ENCODE measurements around the gene CFAP74.

Gene CFAP74

GRCh38 chr1:1929102-1929638, 74.4 kb downstream of the CFAP74 start:
- DNase-seq (ENCODE audit: low spot score) (no peak), FAIRE-seq (no peak)

GRCh38 chr1:1928231-1929101, 75.1 kb downstream of the CFAP74 start:
- no peak for FAIRE-seq
- DNase-seq (ENCODE audit: low spot score), result no peak

DNA sequence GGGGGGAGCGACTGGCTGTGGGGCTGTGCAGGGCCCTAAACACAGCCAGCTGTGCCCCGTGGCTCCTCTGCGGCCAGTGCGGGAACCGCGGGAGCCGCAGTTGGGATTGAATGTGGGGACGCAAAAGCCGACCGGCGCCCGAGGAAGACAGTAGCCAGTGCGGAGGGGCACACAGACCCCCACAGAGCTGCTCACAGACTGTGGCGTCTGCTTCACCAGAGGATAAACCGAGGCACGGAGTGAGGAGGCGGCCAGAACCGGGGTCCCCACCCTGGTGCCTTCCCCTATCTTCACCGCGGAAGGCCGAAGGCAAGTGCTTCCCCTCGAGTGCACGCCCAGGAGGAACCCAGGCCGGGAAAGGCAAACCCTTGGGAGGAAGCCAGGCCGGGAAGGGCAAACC, 75.8 kb downstream of the CFAP74 start:
- DNase-seq (ENCODE audit: low spot score) (no peak), FAIRE-seq (no peak)

GRCh38 chr1:1926886-1927660, 76.5 kb downstream of the CFAP74 start:
- FAIRE-seq, result no peak
- DNase-seq (ENCODE audit: low spot score), result no peak

- DNase-seq (ENCODE audit: low spot score) (no peak), FAIRE-seq (no peak)
Measured at GRCh38 chr1:1926346-1926811, 77.2 kb downstream of the CFAP74 start.

GRCh38 chr1:1925437-1926345, 77.9 kb downstream of the CFAP74 start:
- DNase-seq (ENCODE audit: low spot score) (no peak), FAIRE-seq (no peak)

DNA sequence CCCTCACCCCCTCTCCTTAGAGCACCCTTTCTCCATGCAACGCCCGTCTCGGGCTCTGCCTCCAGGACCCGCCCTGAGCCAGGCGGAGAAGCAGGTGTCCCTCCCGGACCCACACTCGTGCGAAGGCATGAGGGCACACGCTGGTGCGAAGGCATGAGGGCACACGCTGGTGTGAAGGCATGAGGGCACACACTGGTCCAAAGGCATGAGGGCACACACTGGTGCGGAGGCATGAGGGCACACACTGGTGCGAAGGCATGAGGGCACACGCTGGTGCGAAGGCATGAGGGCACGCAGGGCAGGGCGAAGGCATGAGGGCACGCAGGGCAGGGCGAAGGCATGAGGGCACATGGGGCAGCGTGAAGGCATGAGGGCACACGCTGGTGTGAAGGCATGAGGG, 78.7 kb downstream of the CFAP74 start:
- FAIRE-seq (no peak), DNase-seq (ENCODE audit: low spot score) (no peak)

DNA sequence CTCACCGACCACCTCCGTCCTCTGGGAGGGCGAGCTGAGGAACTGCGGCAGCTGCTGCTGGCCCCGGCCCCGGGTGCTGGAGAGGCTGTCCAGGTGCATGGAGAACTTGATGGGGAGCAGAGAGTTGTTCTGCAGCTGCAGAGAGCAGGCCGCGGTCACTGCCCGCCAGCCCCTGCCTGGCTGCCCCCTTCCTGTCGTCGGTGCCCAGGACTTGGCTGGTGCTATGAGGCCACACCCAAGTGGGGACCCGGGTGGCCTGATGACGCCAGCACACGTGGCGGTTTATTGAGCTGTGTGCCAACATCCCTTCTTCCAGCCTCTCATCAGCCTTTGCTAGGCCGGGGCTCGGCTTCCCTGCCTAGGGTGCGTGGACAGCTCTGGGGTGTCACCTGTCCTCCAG, 79.2 kb downstream of the CFAP74 start:
- FAIRE-seq (no peak), DNase-seq (ENCODE audit: low spot score) (no peak)

GRCh38 chr1:1922956-1923833, 80.4 kb downstream of the CFAP74 start:
- FAIRE-seq (no peak), DNase-seq (ENCODE audit: low spot score) (no peak)

GRCh38 chr1:1922702-1922955, 81.0 kb downstream of the CFAP74 start:
- DNase-seq (ENCODE audit: low spot score), result no peak
- FAIRE-seq, result no peak

DNA sequence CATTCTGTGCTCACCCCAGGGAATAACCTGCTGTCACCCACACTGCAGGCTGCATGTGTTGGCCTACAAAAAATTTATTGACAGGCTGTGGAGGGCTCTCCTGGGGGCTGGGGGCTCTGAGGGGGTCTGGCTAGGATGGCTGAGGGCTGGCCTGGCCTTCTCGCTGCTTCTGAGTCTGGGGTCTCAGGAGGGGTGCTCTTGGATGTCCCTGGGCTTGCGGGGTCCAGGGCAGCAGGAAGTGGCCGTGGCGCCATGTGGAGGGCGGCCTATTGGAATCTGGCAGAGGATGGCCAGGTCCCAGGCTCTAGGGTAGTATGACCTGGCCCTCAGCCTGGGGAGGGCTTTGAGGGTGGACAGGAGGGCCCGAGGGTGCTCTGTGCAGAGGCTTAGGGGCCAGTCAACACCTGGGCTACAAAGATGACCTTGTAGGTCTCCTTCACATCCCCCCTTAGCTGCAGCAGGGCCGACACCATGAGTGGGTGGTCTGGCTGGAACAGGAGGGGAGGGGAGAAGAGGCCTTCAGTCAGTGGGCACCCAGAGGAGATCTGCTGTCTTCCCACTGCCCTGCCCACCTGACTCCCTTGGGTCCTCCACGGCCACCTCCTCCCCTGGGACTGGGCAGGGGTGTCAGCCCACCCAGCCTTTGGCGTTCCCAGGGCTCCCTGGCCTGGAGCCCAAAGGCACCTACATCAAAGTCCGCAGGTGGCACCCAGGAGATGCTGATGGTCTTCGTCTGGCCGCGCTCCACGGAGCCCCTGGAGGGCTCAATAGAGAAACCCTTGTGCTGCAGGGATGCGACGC, 81.5 kb downstream of the CFAP74 start:
- no peak for DNase-seq (ENCODE audit: low spot score)
- FAIRE-seq, result no peak

- FAIRE-seq (no peak), DNase-seq (ENCODE audit: low spot score) (no peak)
Measured at GRCh38 chr1:1921459-1921862, 82.1 kb downstream of the CFAP74 start.

DNA sequence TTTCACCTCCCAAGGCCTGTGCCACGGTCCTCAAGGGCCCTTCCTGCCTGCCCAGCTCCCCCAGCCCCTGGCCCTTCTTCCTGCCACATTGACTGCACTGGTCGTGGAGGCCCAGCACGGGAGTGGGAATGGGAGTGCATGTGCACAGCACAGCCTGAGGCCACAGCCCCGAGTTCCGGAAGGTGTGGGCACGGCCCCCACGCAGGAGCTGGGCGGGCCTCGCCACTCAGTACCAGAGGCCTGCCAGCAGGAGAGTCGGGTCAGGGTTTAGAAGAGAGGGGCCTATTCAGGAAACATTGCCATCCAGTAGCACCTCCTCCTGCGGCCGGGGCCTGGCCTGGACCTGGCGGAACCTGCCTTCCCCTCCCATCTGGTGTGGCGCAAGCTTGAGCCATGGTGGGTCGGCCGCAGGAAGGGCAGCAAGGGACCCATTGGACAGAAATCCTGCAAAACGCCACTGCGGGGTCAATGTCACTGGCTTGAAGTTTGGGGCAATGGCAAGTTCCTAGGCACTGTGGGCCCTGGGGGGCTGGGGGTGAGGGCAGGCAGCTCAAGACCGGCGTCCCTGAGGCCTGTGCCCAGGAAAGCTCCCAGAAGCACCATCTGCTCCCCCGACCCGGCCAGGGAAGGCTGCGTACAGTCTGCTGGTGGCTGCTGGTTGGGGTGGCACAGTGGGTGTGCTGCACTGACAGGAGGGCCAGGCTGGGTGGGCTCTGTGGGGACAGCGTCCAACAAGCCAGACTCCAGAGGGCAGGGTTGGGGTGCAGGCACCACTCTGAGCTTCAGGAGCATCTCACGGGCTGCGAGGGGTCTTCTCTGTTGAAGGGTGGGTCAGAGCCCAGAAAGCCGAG, 82.8 kb downstream of the CFAP74 start:
- FAIRE-seq (no peak), DNase-seq (ENCODE audit: low spot score) (no peak)

DNA sequence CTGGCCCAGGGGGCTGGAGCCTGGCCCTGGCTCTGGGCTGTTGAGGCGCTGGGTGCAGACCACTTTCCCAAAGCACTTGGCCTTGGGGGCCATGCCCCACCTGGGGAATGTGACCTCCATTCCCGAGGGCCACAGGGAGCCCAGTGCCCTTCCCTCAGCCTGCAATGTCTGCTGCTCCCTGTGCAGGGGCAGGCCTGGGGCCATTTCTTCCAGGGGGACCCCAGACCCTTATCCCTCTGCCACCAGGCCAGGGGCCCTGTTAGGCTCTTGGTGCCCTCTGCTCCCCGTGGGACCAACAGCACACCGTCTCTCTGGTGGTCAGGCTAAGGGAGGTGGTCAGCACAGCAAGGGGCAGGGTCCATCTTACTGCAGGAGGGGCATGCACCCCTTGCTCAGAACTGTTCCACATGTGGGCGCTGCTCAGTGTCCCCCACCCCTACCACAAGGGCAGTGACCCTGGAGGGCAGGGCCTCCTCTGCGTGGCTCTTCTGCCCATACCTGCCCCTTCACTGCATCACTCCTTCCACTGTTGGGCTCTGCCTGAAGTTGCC, 83.5 kb downstream of the CFAP74 start:
- DNase-seq (ENCODE audit: low spot score), result no peak

DNA sequence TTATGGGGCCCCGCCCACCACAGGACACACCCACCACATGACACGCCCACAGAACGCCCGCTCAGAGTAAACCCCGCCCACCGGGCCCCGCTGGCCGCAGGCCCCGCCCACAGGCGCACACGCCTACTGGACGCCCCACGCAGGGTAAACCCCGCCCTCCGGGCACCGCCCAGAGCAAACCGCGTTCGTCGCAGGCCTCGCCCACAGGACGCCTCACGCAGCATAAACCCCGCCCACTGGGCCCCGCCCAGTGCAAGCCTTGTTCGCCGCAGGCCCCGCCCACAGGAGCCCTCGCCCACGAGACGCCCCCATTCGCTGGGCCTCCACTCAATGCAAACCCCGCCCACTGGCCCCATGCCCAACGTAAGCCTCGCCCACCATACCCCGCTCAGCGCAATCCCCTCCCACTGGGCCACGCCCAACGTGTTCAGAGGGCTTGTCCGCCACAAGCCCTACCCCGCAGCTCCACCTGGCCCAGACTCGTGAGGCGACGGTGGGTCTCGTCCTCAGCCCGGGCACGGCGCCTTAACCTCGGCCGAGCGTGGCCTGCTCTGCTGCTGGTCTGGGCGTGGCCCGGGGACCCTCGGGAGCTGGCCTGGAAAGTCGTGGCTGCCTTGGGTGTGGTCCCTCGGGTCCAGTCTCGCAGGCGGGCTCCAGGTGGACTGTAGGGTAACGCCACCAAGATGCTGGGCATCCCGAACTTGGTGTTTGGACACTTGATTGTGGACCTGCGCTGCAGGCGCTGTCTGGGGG, 84.1 kb downstream of the CFAP74 start:
- DNase-seq (ENCODE audit: low spot score), result peak; percentile 96
- no peak for FAIRE-seq

More for the DNA sequence above, 83.5 kb downstream of the CFAP74 start:
- no peak for FAIRE-seq

GRCh38 chr1:1918901-1919303, 84.7 kb downstream of the CFAP74 start, which contains the start of gene TMEM52:
TMEM52 (minus strand) TSS chr1:1919279; CDS start chr1:1919265, 14 bp downstream.
- DNase-seq (ENCODE audit: low spot score) (no peak), FAIRE-seq (no peak)
